IgD-negative memory B cell (primary cell): Measurements from ENCODE around the gene IRF4. TPM values are rescaled to one million over a fixed set of nuclear protein-coding genes. Genes with fewer than 3 reads are reported as not detected.

Experiments
- H3K27ac Mint-ChIP-seq, 3 donors: one replicate each; pipeline ENCODE4 v1.8.0; 2020 to 2022; ENCODE audit warnings: mild to moderate bottlenecking in 3 of 3, mixed read lengths in 3 of 3, moderate library complexity in 1 of 3
- H3K27me3 Mint-ChIP-seq: one replicate; pipeline ENCODE4 v1.8.0; 2021; ENCODE audit warnings: mixed read lengths
- H3K36me3 Mint-ChIP-seq: one replicate; pipeline ENCODE4 v1.8.0; 2020; ENCODE audit warnings: mild to moderate bottlenecking, mixed read lengths
- H3K4me1 Mint-ChIP-seq, 3 donors: one replicate each; pipeline ENCODE4 v1.8.0; 2020 to 2022; ENCODE audit warnings: mixed read lengths in 3 of 3, mild to moderate bottlenecking in 1 of 3
- H3K4me3 Mint-ChIP-seq, 4 donors: one replicate each; pipeline ENCODE4 v1.8.0; 2020 to 2022; ENCODE audit warnings: mild to moderate bottlenecking in 4 of 4, mixed read lengths in 4 of 4, moderate library complexity in 3 of 4
- H3K9me3 Mint-ChIP-seq, 3 donors: one replicate each; pipeline ENCODE4 v1.8.0; 2020 to 2021; ENCODE audit warnings: mixed read lengths in 3 of 3, mild to moderate bottlenecking in 1 of 3
- polyA plus RNA-seq: library from polyadenylated mRNA; unstranded; fragments of 300-500 nt; fragmentation: Illumina TruSeq; gene quantifications from one replicate; pipeline ENCODE4 v1.2.3, GENCODE V29; 2021

The IRF4 gene
- polyA plus RNA-seq, 1 donor from 2014 or later = 22.9 TPM

GRCh38 chr6:399785-400534, 8.4 kb downstream of the IRF4 start:
- Mint-ChIP-seq H3K4me3 (peak overlapping the region; percentile 13 to 80 (median 68)), H3K36me3 (peaks cover 13% of the 10 kb centered on the region)

GRCh38 chr6:400815-401214, 9.3 kb downstream of the IRF4 start:
- H3K9me3 Mint-ChIP-seq = no peaks in the 10 kb centered on the region
- H3K36me3 Mint-ChIP-seq = peaks cover 14% of the 10 kb centered on the region
- peak overlapping the region in 1 of 4 donors; percentile 27 for H3K4me3 Mint-ChIP-seq
- no peaks in the 10 kb centered on the region for H3K27me3 Mint-ChIP-seq
- peaks cover 37 to 81% (median 59%) of the 10 kb centered on the region in 3 donors for H3K4me1 Mint-ChIP-seq
- H3K27ac Mint-ChIP-seq = peak overlapping the region; percentile 39 to 97 (median 69)

More at GRCh38 chr6:399785-400534, 8.4 kb downstream of the IRF4 start:
- Mint-ChIP-seq H3K9me3 (no peaks in the 10 kb centered on the region), H3K27me3 (no peaks in the 10 kb centered on the region), H3K4me1 (peaks cover 39 to 79% (median 59%) of the 10 kb centered on the region in 3 donors), H3K27ac (peak overlapping the region; percentile 86 to 96 (median 96))

GRCh38 chr6:401239-401993, 9.9 kb downstream of the IRF4 start:
- Mint-ChIP-seq H3K4me3 (peak overlapping the region in 2 of 4 donors; percentile 24 to 80), H3K36me3 (peaks cover 17% of the 10 kb centered on the region), H3K27ac (peak overlapping the region in 2 of 3 donors; percentile 69 to 97), H3K4me1 (peaks cover 39 to 79% (median 62%) of the 10 kb centered on the region in 3 donors), H3K9me3 (no peaks in the 10 kb centered on the region), H3K27me3 (no peaks in the 10 kb centered on the region)

GRCh38 chr6:401994-402640, 10.6 kb downstream of the IRF4 start:
- no peaks in the 10 kb centered on the region for H3K27me3 Mint-ChIP-seq
- no peaks in the 10 kb centered on the region for H3K9me3 Mint-ChIP-seq
- peaks cover 17% of the 10 kb centered on the region for H3K36me3 Mint-ChIP-seq
- peak overlapping the region; percentile 27 to 97 (median 53) for H3K27ac Mint-ChIP-seq
- peaks cover 39 to 84% (median 61%) of the 10 kb centered on the region in 3 donors for H3K4me1 Mint-ChIP-seq
- peak overlapping the region in 3 of 4 donors; percentile 24 to 80 (median 54) for H3K4me3 Mint-ChIP-seq

- H3K36me3 Mint-ChIP-seq = peaks cover 19% of the 10 kb centered on the region
- no peaks in the 10 kb centered on the region for H3K9me3 Mint-ChIP-seq
- peak overlapping the region in 3 of 4 donors; percentile 68 to 89 (median 80) for H3K4me3 Mint-ChIP-seq
- no peaks in the 10 kb centered on the region for H3K27me3 Mint-ChIP-seq
- peaks cover 39 to 76% (median 55%) of the 10 kb centered on the region in 3 donors for H3K4me1 Mint-ChIP-seq
- H3K27ac Mint-ChIP-seq = peak overlapping the region; percentile 91 to 97 (median 94)
These were observed 11.5 kb downstream of the IRF4 start for GRCh38 chr6:402901-403658.

GRCh38 chr6:403659-404655, 12.4 kb downstream of the IRF4 start:
- Mint-ChIP-seq H3K9me3 (no peaks in the 10 kb centered on the region), H3K27me3 (no peaks in the 10 kb centered on the region), H3K36me3 (peaks cover 19% of the 10 kb centered on the region), H3K4me1 (peaks cover 44 to 69% (median 49%) of the 10 kb centered on the region in 3 donors), H3K4me3 (peak overlapping the region; percentile 55 to 89 (median 82)), H3K27ac (peak overlapping the region; percentile 91 to 97 (median 94))

GRCh38 chr6:404685-405423, 13.3 kb downstream of the IRF4 start:
- H3K27me3 Mint-ChIP-seq = no peaks in the 10 kb centered on the region
- H3K27ac Mint-ChIP-seq = peak overlapping the region; percentile 76 to 97 (median 89)
- peaks cover 24% of the 10 kb centered on the region for H3K36me3 Mint-ChIP-seq
- no peaks in the 10 kb centered on the region for H3K9me3 Mint-ChIP-seq
- peak overlapping the region; percentile 55 to 89 (median 82) for H3K4me3 Mint-ChIP-seq
- peaks cover 40 to 62% (median 44%) of the 10 kb centered on the region in 3 donors for H3K4me1 Mint-ChIP-seq

- Mint-ChIP-seq H3K27ac (peak overlapping the region in 2 of 3 donors; percentile 1 to 26), H3K4me3 (peak overlapping the region in 1 of 4 donors; percentile 35), H3K36me3 (peaks cover 28% of the 10 kb centered on the region), H3K4me1 (peaks cover 28 to 37% (median 37%) of the 10 kb centered on the region in 3 donors), H3K27me3 (no peaks in the 10 kb centered on the region), H3K9me3 (no peaks in the 10 kb centered on the region)
These were observed 16.6 kb downstream of the IRF4 start for GRCh38 chr6:408148-408547.

GRCh38 chr6:408599-409102, 17.1 kb downstream of the IRF4 start:
- peak overlapping the region in 2 of 4 donors; percentile 26 to 77 for H3K4me3 Mint-ChIP-seq
- H3K36me3 Mint-ChIP-seq = peaks cover 28% of the 10 kb centered on the region
- H3K4me1 Mint-ChIP-seq = peaks cover 23 to 32% (median 32%) of the 10 kb centered on the region in 3 donors

GRCh38 chr6:409370-409972, 17.9 kb downstream of the IRF4 start:
- Mint-ChIP-seq H3K27me3 (no peaks in the 10 kb centered on the region), H3K9me3 (peaks cover 0 to 3% (median 2%) of the 10 kb centered on the region in 3 donors), H3K4me3 (no peak overlapping the region), H3K27ac (no peak overlapping the region), H3K36me3 (peaks cover 25% of the 10 kb centered on the region), H3K4me1 (peaks cover 15 to 24% (median 24%) of the 10 kb centered on the region in 3 donors)

More at GRCh38 chr6:408599-409102, 17.1 kb downstream of the IRF4 start:
- no peaks in the 10 kb centered on the region for H3K9me3 Mint-ChIP-seq
- peak overlapping the region in 2 of 3 donors; percentile 17 to 40 for H3K27ac Mint-ChIP-seq
- H3K27me3 Mint-ChIP-seq = no peaks in the 10 kb centered on the region

- Mint-ChIP-seq H3K9me3 (peaks cover 0 to 15% (median 7%) of the 10 kb centered on the region in 3 donors), H3K36me3 (peaks cover 21% of the 10 kb centered on the region), H3K27ac (no peak overlapping the region), H3K27me3 (no peaks in the 10 kb centered on the region), H3K4me3 (no peak overlapping the region), H3K4me1 (peaks cover 7 to 13% (median 11%) of the 10 kb centered on the region in 3 donors)
These were observed 19.2 kb downstream of the IRF4 start for GRCh38 chr6:410555-411395.
